GM19397 (cell line): ENCODE data around the gene LRRC74B.

Experiments used
- ATAC-seq: cut with Tn5 transposase; IDR thresholded peaks from one replicate; pipeline ENCODE4 v1.9.1; 2021; ENCODE audit warnings: mild to moderate bottlenecking, moderate library complexity; ENCODE audit not compliant: unreplicated experiment

Gene LRRC74B

DNA sequence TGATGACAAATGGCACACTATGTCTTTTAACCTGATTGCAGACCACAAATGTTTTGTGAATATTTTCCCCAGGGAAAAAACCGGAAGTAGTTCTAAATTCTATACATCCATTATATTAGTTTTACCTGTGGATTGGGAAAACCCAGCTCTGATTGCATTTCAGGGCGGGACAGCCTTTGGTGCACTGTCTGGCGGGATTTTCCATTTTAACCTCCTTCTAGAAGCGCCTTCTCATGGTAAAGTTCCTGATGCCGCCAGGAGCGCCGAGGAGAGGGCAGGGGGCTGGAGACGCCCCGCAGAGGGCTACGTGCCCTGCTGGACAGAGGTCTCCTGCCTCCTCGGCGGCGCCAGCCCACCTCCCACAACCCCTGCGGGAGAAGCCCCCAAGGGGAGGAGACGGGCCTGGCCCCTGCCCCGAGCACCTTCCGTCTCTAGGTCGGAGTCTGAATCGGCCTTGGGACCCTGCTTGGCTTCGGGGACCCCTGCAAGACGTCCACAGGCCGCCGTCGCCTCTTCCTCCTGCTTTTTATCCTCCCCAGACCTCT lies 32.0 kb upstream of the LRRC74B start:
- ATAC-seq = no peak

DNA sequence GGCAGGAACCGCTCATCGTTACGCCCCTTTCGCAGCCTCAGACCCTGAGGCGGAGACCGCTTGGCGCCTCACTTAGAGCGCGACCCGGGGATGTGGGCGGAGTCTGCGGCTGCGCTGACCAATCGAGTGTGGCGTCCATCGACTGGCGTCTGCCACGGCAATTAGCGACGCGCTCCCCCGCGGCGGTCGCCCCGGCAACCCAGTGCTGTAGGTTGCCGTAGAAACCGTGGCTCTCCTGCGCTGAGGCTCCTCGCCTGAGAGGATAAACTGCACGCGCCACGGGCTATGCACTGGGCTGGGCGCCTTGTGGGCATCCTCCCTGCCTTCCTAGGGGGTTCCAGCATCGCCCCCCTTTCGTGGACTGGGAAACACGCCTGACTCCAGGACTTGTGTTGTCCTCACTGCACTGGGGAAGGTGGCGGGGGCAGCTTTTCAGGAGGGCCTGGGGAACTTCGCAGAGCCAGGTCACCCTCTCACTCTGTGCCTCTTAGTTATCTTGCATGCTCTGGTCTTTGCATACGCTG lies 31.5 kb upstream of the LRRC74B start:
- ATAC-seq = peak; percentile 88

DNA sequence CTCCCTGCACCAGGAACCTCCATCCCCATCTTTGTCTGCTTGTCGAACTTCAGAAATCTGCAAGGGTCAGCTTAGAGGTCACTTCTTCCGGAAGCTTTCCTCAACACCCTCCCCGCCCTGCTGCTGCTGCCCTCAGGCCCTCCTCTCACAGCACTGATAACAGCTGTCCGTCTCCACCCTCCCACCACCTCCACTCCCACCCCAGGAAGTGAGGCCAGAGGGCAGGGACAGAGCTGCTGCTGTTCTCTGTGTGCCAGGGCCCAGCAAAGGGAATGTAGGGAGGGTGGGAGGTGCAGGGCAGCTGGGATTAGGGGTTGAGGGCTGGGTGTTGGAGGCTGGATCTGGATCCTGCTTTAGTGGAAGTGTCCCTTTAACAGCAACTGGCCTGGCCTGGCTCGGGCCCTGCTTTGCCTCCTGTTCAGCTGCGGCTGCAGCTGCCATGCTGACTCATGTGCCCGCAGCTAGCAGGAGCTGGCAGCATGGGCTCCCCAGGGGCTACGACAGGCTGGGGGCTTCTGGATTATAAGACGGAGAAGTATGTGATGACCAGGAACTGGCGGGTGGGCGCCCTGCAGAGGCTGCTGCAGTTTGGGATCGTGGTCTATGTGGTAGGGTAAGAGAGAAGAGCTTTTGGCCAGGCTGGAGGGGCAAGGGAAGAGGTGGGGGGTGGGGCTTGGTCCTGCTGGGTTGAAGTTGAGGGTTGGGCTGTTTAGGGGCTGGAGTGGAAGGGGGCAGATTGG lies 30.9 kb upstream of the LRRC74B start, which contains the start of gene P2RX6:
Gene P2RX6 (plus strand): TSS at position 440 of the 740 bp plus-strand sequence. CDS start 10 bp downstream, at position 450.
- no peak for ATAC-seq

- ATAC-seq = no peak
Measured at GRCh38 chr22:21015466-21016006, 30.2 kb upstream of the LRRC74B start.

- ATAC-seq = no peak
Measured at GRCh38 chr22:21016644-21017420, 28.9 kb upstream of the LRRC74B start.

- ATAC-seq = no peak
Measured at GRCh38 chr22:21018314-21018713, 27.4 kb upstream of the LRRC74B start.

GRCh38 chr22:21020802-21021429 lies 24.8 kb upstream of the LRRC74B start:
- no peak for ATAC-seq

DNA sequence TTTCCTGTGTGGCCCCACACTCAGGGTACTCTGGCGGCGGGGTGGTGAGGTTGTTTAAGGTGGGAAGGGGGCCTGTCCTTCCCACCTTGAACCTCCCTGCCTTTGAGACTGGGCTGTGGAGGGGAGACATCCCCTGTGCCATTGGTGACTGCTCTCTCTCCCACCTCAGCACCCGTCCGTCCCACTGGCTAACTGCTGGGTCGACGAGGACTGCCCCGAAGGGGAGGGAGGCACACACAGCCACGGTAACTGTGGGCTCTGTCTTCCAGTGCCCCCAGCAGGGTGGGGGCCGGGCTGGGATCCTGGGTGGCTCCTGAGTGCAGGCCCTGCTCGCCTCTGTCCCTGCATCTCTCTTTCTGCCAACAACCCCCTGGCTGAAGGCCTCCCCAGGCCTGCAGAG lies 23.2 kb upstream of the LRRC74B start:
- ATAC-seq = no peak

DNA sequence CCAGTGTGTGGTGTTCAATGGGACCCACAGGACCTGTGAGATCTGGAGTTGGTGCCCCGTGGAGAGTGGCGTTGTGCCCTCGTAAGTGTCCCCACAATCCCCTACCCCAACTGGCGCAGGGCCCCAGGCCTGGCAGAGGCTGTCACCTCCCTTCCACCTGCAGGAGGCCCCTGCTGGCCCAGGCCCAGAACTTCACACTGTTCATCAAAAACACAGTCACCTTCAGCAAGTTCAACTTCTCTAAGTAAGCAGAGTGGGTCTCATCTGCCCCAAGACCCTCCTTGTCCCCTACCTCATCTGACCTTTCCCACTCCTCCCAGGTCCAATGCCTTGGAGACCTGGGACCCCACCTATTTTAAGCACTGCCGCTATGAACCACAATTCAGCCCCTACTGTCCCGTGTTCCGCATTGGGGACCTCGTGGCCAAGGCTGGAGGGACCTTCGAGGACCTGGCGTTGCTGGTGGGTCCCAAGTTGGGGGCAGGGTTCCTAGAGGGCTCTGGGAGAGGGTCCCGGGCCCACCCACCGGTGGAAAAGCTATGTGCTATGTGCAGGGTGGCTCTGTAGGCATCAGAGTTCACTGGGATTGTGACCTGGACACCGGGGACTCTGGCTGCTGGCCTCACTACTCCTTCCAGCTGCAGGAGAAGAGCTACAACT lies 22.7 kb upstream of the LRRC74B start:
- ATAC-seq = no peak

DNA sequence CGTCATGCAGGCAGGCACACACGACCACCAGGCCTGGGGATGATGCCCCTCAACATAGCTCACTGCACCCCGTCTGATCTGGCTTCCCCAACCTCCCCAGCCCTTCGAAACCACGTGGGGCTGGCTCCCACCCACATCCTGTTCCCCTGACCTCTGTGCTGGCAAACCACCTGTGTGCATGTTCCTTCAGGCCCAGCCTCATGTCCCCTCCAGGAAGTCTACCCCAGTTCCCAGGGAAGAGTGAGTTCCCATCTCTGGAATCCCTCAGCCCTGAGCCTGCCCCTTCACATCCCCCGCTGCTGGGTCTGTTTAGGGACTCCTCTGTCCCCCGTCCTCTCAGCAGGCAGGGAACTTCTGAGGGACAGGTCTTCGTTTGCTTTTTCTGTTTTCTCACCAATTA lies 20.5 kb upstream of the LRRC74B start:
- no peak for ATAC-seq

GRCh38 chr22:21025763-21026755 lies 19.7 kb upstream of the LRRC74B start:
- no peak for ATAC-seq

GRCh38 chr22:21026783-21027692 lies 18.7 kb upstream of the LRRC74B start:
- no peak for ATAC-seq

DNA sequence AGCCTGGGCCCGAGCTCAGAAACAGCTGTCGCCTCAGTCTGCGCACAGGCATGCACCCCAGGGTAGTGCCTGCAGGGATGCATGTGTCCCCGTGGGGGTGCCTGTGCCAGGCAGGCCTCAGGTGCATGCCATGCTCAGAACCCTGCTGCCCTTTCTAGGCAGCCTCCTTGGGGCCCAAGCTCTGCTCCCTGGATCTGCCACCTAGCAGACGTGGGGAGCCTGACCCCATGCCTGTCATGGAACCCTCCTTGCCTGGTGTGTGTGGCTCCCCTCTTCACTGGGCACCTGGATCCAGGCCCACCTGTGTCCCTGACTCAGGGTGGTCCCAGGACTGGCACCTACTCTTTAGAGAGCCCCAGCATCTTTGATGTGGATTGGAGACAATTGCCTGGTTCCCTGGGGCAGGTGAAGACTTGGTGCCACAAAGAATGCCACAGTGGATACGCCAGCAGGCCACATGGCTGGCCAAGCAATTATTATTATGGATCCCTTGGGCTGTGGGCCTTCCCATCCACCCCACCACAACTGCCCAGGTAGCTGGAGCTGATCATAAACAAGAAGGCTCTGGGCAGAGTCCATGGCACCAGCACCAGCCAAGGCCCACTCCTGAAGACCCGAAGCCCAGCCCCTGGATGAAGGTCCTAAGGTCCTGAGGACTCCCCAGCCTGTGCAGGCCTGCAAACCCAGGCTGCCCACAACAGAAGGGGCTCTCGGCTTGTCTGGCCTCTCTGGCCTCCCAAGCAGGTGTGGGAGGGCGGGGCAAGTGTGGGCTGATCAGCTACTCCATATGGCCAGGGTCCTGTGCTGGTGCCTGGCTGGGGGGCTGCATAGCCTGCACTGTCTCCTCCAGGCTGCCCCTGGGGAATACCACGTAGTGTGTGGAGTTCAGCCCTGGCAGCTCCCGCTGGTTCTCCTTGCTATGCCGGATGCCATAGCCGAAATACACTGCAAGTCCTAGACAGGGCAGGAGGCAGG lies 17.2 kb upstream of the LRRC74B start:
- ATAC-seq = no peak

- ATAC-seq = no peak
Measured at GRCh38 chr22:21029486-21030025, 16.2 kb upstream of the LRRC74B start.

GRCh38 chr22:21030032-21030431 lies 15.7 kb upstream of the LRRC74B start:
- ATAC-seq = no peak

DNA sequence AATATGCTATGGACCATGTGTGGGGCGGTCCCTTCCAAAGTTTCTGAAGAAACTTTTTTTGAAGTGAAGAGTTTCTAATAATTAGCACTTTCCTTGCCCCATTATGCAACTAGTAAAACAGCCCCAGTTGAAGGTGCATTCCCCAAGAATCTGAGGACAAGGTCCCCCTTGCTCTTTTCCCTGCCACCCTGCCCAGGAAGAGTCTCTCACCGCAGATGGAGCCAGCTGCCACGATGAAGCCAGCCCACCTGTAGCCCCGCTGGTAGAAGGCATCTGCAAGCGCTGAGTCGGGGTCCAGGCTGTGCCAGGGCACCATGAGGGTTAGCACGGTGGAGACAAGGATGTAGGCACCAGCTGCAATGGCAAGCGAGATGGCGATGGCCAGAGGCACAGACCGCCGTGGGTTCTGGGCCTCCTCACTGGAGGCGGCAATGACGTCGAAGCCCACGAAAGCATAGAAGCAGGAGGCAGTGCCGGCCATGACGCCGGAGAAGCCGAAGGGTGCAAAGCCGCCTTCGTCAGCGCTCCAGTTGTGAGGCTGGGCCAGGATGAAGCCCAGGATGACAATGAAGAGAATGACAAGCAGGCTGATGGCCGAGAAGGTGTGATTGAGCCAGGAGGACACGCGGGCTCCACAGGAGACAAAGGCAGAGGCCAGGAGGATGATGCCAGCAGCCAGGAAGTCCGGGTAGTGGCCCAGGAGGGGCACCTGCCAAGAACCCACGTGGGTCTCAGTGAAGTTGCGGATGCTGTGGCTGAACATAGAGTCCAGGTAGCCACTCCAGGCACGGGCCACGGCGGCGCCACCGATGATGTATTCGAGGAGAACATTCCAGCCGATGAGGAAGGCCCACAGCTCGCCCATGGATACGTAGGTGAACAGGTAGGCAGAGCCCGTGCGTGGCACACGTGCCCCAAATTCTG lies 14.9 kb upstream of the LRRC74B start:
- no peak for ATAC-seq
